GM19193 (cell line): Measurements from ENCODE around the gene SLC27A5.
A peak's percentile ranks its signal among the peaks of the same experiment; 100 is the strongest.

Experiments used
- POLR2A ChIP-seq: IDR thresholded peaks from 4 replicates; pipeline ENCODE4 v1.6.1; 2011; ENCODE audit not compliant: insufficient read depth, insufficient read length; ENCODE audit errors: extremely low read depth

SLC27A5 gene

GRCh38 chr19:58553799-58554493 is 42.2 kb upstream of the SLC27A5 start:
- TF ChIP-seq POLR2A: no peak

GRCh38 chr19:58552655-58553054 is 40.9 kb upstream of the SLC27A5 start:
- no peak for TF ChIP-seq POLR2A

GRCh38 chr19:58551577-58552471 is 40.0 kb upstream of the SLC27A5 start:
- TF ChIP-seq POLR2A: peak; percentile 38

GRCh38 chr19:58551123-58551497 is 39.3 kb upstream of the SLC27A5 start:
- TF ChIP-seq POLR2A: no peak

- no peak for TF ChIP-seq POLR2A
Observed at GRCh38 chr19:58550362-58551122, 38.8 kb upstream of the SLC27A5 start.

- TF ChIP-seq POLR2A: no peak
Observed at GRCh38 chr19:58549664-58550361, 38.0 kb upstream of the SLC27A5 start.

- TF ChIP-seq POLR2A: no peak
Observed at GRCh38 chr19:58548859-58549663, 37.3 kb upstream of the SLC27A5 start.

GRCh38 chr19:58547323-58548312 is 35.8 kb upstream of the SLC27A5 start:
- TF ChIP-seq POLR2A: no peak

- no peak for TF ChIP-seq POLR2A
Observed at GRCh38 chr19:58546019-58546530, 34.3 kb upstream of the SLC27A5 start.

- no peak for TF ChIP-seq POLR2A
Observed at GRCh38 chr19:58545286-58546018, 33.7 kb upstream of the SLC27A5 start.

GRCh38 chr19:58544591-58545285 is 32.9 kb upstream of the SLC27A5 start:
- TF ChIP-seq POLR2A: no peak
